HepG2 (cell line): ENCODE measurements around the gene FLAD1. TPM values are rescaled to one million over a fixed set of nuclear protein-coding genes. Genes with fewer than 3 reads are reported as not detected.

Experiments used
- ATAC-seq: fragments of 200-7000 bp; cut with Tn5 transposase; 3 replicates; pipeline ENCODE4 v1.9.1; 2020; ENCODE audit warnings: mild to moderate bottlenecking, moderate library complexity
- BruUV-seq: library from RNA; stranded (reverse); fragments of 400-500 nt; replicated peaks from 2 replicates; lab custom pipeline; 2021; lab: Mats Ljungman, UMichigan
- CTCF ChIA-PET: fragments of 300-600 bp; formaldehyde crosslinking; extraction: SDS; loops from one replicate; lab custom pipeline; 2021; ENCODE audit warnings: low total read pairs, inconsistent platforms, low intra/inter-chr PET ratio; lab: Yijun Ruan, JAX
- POLR2A ChIA-PET: fragments of 350-600 bp; sonication (Branson Sonifier 250); formaldehyde crosslinking; loops from one replicate; lab custom pipeline; 2020; ENCODE audit warnings: antibody characterized with exemption, inconsistent platforms; lab: Yijun Ruan, JAX
- DNase-seq: peaks from one replicate; pipeline ENCODE4 v3.0.0-alpha.2; 2015; ENCODE audit warnings: low spot score
- FAIRE-seq: peaks from 3 replicates; lab custom pipeline; 2011; peaks lifted over from hg19 to GRCh38; lab: Jason Lieb, UNC
- H2AFZ ChIP-seq: one replicate; pipeline ENCODE4 v1.6.1; 2011; ENCODE audit warnings: low read length, inconsistent platforms
- H3K27ac ChIP-seq: fragments of 300-600 bp; 3 replicates; pipeline ENCODE4 v1.8.0; 2011; ENCODE audit warnings: mixed run types, mild to moderate bottlenecking, mixed read lengths, low read length, inconsistent platforms; ENCODE audit not compliant: insufficient read depth; ENCODE audit errors: extremely low read length
- H3K27me3 ChIP-seq, 2 experiments: fragments of 200-600 bp in 1 of 2; 2 replicates in 1 of 2; 3 replicates in 1 of 2; pipeline versions ENCODE4 v1.6.0 to v1.8.0; 2011; ENCODE audit warnings: low read length in 2 of 2, mild to moderate bottlenecking in 2 of 2, moderate library complexity in 2 of 2, inconsistent platforms in 1 of 2; ENCODE audit not compliant: insufficient read depth in 2 of 2, control insufficient read depth in 1 of 2
- H3K36me3 ChIP-seq, 2 experiments: fragments of 200-600 bp in 1 of 2; replicated peaks in 1 of 2; 2 replicates in 1 of 2; 3 replicates in 1 of 2; pipeline versions ENCODE4 v1.5.1 to v1.8.0; 2011; ENCODE audit warnings: low read length in 2 of 2, inconsistent platforms in 1 of 2; ENCODE audit not compliant: insufficient read depth in 2 of 2, control insufficient read depth in 1 of 2
- H3K4me1 ChIP-seq: 2 replicates; pipeline ENCODE4 v1.5.1; 2012; ENCODE audit warnings: low read length, inconsistent platforms; ENCODE audit not compliant: insufficient read depth
- H3K4me2 ChIP-seq: 2 replicates; pipeline ENCODE4 v1.6.0; 2011; ENCODE audit warnings: low read depth, low read length, inconsistent platforms
- H3K4me3 ChIP-seq, 3 experiments: fragments of 200-600 bp in 1 of 3; sonication (generic), shearing (Covaris generic) in 1 of 3; replicated peaks in 1 of 3; 2 replicates each; pipeline ENCODE4 v1.5.1; 2011 to 2016; ENCODE audit warnings: low read length in 3 of 3, inconsistent platforms in 2 of 3, low read depth in 2 of 3, mild to moderate bottlenecking in 2 of 3, control low read depth in 1 of 3, mixed read lengths in 1 of 3; ENCODE audit not compliant: insufficient read depth in 1 of 3
- H3K79me2 ChIP-seq: one replicate; pipeline ENCODE4 v1.6.1; 2011; ENCODE audit warnings: low read length, inconsistent platforms; ENCODE audit not compliant: insufficient read depth
- H3K9ac ChIP-seq: 2 replicates; pipeline ENCODE4 v1.6.0; 2011; ENCODE audit warnings: mild to moderate bottlenecking, low read depth, low read length, inconsistent platforms; ENCODE audit not compliant: insufficient read depth
- H3K9me3 ChIP-seq: 2 replicates; pipeline ENCODE4 v1.5.1; 2012; ENCODE audit warnings: mild to moderate bottlenecking, low read length
- H4K20me1 ChIP-seq: 2 replicates; pipeline ENCODE4 v1.6.0; 2011; ENCODE audit warnings: inconsistent platforms, mild to moderate bottlenecking, low read length, moderate library complexity; ENCODE audit not compliant: insufficient read depth
- BCL6 ChIP-seq: IDR thresholded peaks from 2 replicates; pipeline ENCODE4 v1.6.1; 2016; ENCODE audit warnings: missing genetic modification reagents, missing compliant biosample characterization
- MTF1 ChIP-seq: sonication (generic); formaldehyde crosslinking; IDR thresholded peaks from 2 replicates; pipeline ENCODE4 v1.5.0; 2020; ENCODE audit warnings: missing genetic modification reagents
- NONO ChIP-seq, 2 experiments: fragments of 450-650 bp in 1 of 2; sonication (generic) in 1 of 2; formaldehyde crosslinking in 1 of 2; IDR thresholded peaks in 1 of 2; conservative IDR thresholded peaks in 1 of 2; 2 replicates each; pipeline versions ENCODE4 v1.6.1 to v1.8.0; 2017 to 2022; ENCODE audit warnings: mild to moderate bottlenecking in 1 of 2, missing genetic modification reagents in 1 of 2, moderate library complexity in 1 of 2
- NR2C2 ChIP-seq: sonication (generic); formaldehyde crosslinking; IDR thresholded peaks from 2 replicates; pipeline ENCODE4 v1.4.0; 2020; ENCODE audit warnings: missing genetic modification reagents, mild to moderate bottlenecking, moderate library complexity, borderline replicate concordance
- ONECUT2 ChIP-seq: sonication (generic); formaldehyde crosslinking; IDR thresholded peaks from 2 replicates; pipeline ENCODE4 v1.4.0; 2020; ENCODE audit warnings: missing genetic modification reagents
- RNF2 ChIP-seq: fragments of 450-650 bp; conservative IDR thresholded peaks from 2 replicates; pipeline ENCODE4 v1.6.1; 2016; ENCODE audit warnings: low read depth
- SCMH1 ChIP-seq: sonication (generic); formaldehyde crosslinking; IDR thresholded peaks from 2 replicates; pipeline ENCODE4 v1.9.0; 2021; ENCODE audit warnings: missing genetic modification reagents, mild to moderate bottlenecking, borderline replicate concordance
- ZNF207 ChIP-seq: fragments of 450-650 bp; IDR thresholded peaks from 2 replicates; pipeline ENCODE4 v1.6.1; 2016; ENCODE audit warnings: antibody characterized with exemption, borderline replicate concordance
- ZNF256 ChIP-seq: sonication (generic); formaldehyde crosslinking; conservative IDR thresholded peaks from 2 replicates; pipeline ENCODE4 v1.4.0; 2020; ENCODE audit warnings: missing genetic modification reagents
- ZNF326 ChIP-seq: sonication (generic); formaldehyde crosslinking; IDR thresholded peaks from 2 replicates; pipeline ENCODE4 v1.4.0; 2020; ENCODE audit warnings: missing genetic modification reagents, borderline replicate concordance
- ZSCAN29 ChIP-seq: sonication (generic); formaldehyde crosslinking; conservative IDR thresholded peaks from 2 replicates; pipeline ENCODE4 v1.4.0; 2020; ENCODE audit warnings: mild to moderate bottlenecking, missing genetic modification reagents
- WGBS: methylation state at CpG from one replicate; pipeline ENCODE4 v1.1.6; 2017; ENCODE audit warnings: low lambda C conversion rate; 5-methylcytosine and 5-hydroxymethylcytosine counted together
- in situ Hi-C: cut with HindIII; loops from 2 replicates; pipeline ENCODE4 v1.10.0; 2017; ENCODE audit warnings: low pct_unique_long_range_greater_than_20kb; ENCODE audit not compliant: extremely low pct_ligation_motif_present
- intact Hi-C: fragments of 100-400 bp; cut with micrococcal nuclease; formaldehyde crosslinking; loops from one replicate; pipeline ENCODE4 v1.10.0; 2022; ENCODE audit not compliant: unreplicated experiment
- polyA plus RNA-seq, 8 experiments: library from polyadenylated mRNA; depleted of rRNA in 3 of 8; stranded (reverse) in 7 of 8; unstranded in 1 of 8; fragments of >200 nt; fragmentation: Illumina TruSeq in 4 of 8; extraction: Trizol in 4 of 8; gene quantifications; 2 replicates each; pipeline versions ENCODE4 v1.2.1 to v1.2.3, GENCODE V29; 2011 to 2016; ENCODE audit warnings: low read depth in 4 of 8, missing spikeins in 1 of 8, mixed read lengths in 1 of 8; ENCODE audit not compliant: insufficient read depth in 1 of 8
- total RNA-seq, 5 experiments: library from RNA; depleted of rRNA; stranded (reverse); fragments of >200 nt; fragmentation: Illumina TruSeq; extraction: Trizol; gene quantifications; 2 replicates each; pipeline ENCODE4 v1.2.3, GENCODE V29; 2016; ENCODE audit warnings: low read depth in 1 of 5
- TF ChIP-seq, protein P1 (sequence below): sonication (generic); formaldehyde crosslinking; IDR thresholded peaks from 2 replicates; pipeline ENCODE4 v1.4.0; 2020; ENCODE audit warnings: missing genetic modification reagents
- TF ChIP-seq, protein P2 (sequence below): sonication (generic); formaldehyde crosslinking; IDR thresholded peaks from 2 replicates; pipeline ENCODE4 v1.9.0; 2021; ENCODE audit warnings: missing genetic modification reagents, mild to moderate bottlenecking, borderline replicate concordance

The FLAD1 gene
- total and polyA plus RNA-seq, 2 of the 13 experiments (the other 11 are each of a cell fraction or from before 2014, with no cell fraction given): 25.9 to 32.8 TPM

DNA sequence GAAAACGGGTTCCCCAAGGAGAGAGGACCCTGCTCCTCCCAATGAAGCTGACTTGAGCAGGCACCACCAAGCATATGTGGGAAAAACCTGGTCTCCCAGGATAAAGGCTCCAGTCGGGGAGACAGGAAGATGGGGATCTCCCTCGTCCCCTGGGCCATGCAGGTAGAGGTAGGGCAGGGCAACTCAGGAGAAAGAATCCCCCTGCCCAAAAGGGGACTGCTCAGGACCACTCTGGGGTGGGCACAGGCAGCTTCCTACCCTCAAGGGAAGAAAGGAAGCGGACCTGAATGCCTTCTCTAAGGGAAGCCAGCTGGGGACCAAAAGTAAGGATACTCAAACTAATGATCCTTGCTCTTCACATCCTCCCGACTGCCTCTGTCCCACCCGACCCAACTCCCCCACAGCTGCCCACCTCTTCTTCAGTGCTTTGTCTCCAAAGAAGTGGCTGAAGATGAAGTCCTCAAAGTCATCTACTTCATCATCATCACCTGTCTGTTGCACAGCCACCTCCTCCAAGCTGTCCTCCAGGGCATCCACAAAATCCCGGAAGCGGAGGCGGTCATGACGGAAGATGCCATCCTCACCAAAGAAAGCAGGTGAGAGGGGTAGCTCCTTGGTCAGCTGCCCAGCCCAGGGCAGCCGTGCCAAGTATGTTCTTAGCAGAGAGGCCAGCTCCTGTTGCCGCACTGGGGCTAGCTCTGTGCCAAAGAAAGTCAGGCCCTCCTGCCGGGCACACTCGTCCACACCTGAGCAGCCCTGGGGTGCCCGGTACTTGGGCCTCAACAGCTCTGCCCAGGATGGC is 37.8 kb upstream of the FLAD1 start (continued):
- TF ChIP-seq NONO (IDR thresholded peaks at IDR 0.05) (no peak), NONO (CRISPR knock-in tag; conservative IDR thresholded peaks at IDR 0.05) (0 out of 2 replicates have a peak, but pooled peaks have one; percentile 10), ZNF207 (no peak)

DNA sequence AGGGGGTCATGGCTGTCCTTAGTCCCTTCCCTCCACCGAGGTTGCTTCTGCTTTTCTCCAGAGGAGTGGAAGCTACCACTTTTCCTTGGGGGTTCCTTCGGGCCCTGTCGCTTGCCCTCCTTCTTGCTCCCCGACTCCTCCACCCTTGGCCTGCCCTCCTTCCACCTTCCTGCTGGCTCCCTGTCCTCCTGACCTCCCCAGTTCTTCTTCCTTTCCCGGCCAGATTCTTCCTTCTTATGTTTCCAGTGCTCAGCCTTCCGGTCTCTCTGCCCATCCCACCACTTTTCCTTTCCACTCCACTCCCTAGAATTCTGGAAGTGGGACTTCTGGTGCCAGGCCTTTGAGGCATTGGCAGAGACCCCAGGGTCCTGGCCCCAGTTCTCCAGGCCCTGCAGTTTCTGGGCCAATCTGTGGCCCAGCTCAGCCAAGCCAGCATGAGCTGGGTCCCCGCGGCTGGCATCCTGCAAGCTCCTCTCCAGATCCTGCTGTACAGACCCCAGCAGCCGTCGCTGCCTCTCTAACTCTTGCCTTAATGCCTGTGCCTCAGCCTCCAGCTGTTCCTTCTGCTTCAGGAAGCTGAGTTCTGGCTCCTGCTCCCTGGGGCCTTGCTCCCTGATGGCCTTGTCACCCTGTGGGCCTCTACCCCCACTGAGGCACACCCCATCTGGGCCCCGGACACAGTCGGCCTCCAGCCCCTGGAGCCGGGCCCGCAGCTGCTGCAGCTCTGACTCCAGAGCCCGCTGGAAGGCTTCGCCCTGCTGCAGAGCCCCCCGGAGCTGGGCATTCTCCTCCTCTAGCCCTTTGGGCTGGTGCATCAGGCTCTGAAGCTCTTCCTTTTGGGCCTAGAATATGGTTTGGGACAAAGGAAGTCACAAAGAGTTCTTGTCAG is 36.9 kb upstream of the FLAD1 start:
- Histone ChIP-seq H3K4me1 (peaks cover 47% of the 10 kb centered on the region), H2AFZ (no peak overlapping the region), H3K4me2 (no peak overlapping the region), H3K27me3 (no peaks in the 10 kb centered on the region), H3K9me3 (no peaks in the 10 kb centered on the region), H3K36me3 (peaks cover 4 to 6% of the 10 kb centered on the region in 2 experiments; a peak in 2 of 5 replicates), H3K9ac (no peak overlapping the region), H4K20me1 (no peaks in the 10 kb centered on the region), H3K27ac (peak overlapping the region; percentile 88), H3K4me3 (no peak overlapping the region), H3K79me2 (no peaks in the 10 kb centered on the region)
- no peak for DNase-seq
- no TSS peak for BruUV-seq
- ChIA-PET POLR2A (interaction anchor here (2.7 to 3.0 kb wide), 2 partner anchors 10 to 15 kb away, joined by 18 to 22 read pairs; partner anchors contain the start of genes PMVK and PYGO2), CTCF (no interaction called here)
- ATAC-seq: no peak
- FAIRE-seq: no peak
- in situ Hi-C loops: no loop called here
- intact Hi-C loops: no loop called here
- 91% methylated on average over 17 of the region's 17 CpGs for WGBS
- TF ChIP-seq ZNF326 (CRISPR knock-in tag) (no peak), BCL6 (no peak), RNF2 (no peak), NR2C2 (no peak), SCMH1 (CRISPR knock-in tag) (no peak), ONECUT2 (CRISPR knock-in tag) (no peak), MTF1 (no peak), ZSCAN29 (CRISPR knock-in tag) (no peak), ZNF256 (CRISPR knock-in tag) (no peak)
- TF ChIP-seq, protein P1, sequence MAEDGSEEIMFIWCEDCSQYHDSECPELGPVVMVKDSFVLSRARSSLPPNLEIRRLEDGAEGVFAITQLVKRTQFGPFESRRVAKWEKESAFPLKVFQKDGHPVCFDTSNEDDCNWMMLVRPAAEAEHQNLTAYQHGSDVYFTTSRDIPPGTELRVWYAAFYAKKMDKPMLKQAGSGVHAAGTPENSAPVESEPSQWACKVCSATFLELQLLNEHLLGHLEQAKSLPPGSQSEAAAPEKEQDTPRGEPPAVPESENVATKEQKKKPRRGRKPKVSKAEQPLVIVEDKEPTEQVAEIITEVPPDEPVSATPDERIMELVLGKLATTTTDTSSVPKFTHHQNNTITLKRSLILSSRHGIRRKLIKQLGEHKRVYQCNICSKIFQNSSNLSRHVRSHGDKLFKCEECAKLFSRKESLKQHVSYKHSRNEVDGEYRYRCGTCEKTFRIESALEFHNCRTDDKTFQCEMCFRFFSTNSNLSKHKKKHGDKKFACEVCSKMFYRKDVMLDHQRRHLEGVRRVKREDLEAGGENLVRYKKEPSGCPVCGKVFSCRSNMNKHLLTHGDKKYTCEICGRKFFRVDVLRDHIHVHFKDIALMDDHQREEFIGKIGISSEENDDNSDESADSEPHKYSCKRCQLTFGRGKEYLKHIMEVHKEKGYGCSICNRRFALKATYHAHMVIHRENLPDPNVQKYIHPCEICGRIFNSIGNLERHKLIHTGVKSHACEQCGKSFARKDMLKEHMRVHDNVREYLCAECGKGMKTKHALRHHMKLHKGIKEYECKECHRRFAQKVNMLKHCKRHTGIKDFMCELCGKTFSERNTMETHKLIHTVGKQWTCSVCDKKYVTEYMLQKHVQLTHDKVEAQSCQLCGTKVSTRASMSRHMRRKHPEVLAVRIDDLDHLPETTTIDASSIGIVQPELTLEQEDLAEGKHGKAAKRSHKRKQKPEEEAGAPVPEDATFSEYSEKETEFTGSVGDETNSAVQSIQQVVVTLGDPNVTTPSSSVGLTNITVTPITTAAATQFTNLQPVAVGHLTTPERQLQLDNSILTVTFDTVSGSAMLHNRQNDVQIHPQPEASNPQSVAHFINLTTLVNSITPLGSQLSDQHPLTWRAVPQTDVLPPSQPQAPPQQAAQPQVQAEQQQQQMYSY (CRISPR knock-in tag): no peak
- TF ChIP-seq, protein P2, sequence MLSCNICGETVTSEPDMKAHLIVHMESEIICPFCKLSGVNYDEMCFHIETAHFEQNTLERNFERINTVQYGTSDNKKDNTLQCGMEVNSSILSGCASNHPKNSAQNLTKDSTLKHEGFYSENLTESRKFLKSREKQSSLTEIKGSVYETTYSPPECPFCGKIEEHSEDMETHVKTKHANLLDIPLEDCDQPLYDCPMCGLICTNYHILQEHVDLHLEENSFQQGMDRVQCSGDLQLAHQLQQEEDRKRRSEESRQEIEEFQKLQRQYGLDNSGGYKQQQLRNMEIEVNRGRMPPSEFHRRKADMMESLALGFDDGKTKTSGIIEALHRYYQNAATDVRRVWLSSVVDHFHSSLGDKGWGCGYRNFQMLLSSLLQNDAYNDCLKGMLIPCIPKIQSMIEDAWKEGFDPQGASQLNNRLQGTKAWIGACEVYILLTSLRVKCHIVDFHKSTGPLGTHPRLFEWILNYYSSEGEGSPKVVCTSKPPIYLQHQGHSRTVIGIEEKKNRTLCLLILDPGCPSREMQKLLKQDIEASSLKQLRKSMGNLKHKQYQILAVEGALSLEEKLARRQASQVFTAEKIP (CRISPR knock-in tag): no peak
